ENCODE results near the gene TPCN1. TPM values are rescaled to one million over a fixed set of nuclear protein-coding genes. Genes with fewer than 3 reads are reported as not detected.

TPCN1 gene
- total and polyA plus RNA-seq, 2 of the 13 experiments (the other 11 are each of a cell fraction or from before 2014, with no cell fraction given): 8.0 to 26.8 TPM

- TF ChIP-seq PAXIP1 (CRISPR knock-in tag; conservative IDR thresholded peaks at IDR 0.05) (no peak), ZNF101 (CRISPR knock-in tag; IDR thresholded peaks at IDR 0.05; ENCODE audit: borderline replicate concordance, low read depth) (no peak), FOXJ3 (CRISPR knock-in tag; IDR thresholded peaks at IDR 0.05; ENCODE audit: borderline replicate concordance) (no peak)
Observed at GRCh38 chr12:113244047-113244460, 22.8 kb downstream of the TPCN1 start (continued).

- intact Hi-C loops (cut with micrococcal nuclease; ENCODE audit: unreplicated experiment) (loop anchor here (2.0 kb wide), 1 partner anchor 14 kb away; no protein-coding TSS in a partner anchor), in situ Hi-C loops (cut with HindIII; ENCODE audit: extremely low pct_ligation_motif_present, low pct_unique_long_range_greater_than_20kb) (no loop called here)
- ATAC-seq (no peak), FAIRE-seq (no peak), DNase-seq (ENCODE audit: low spot score) (no peak)
- Histone ChIP-seq H3K79me2 (ENCODE audit: insufficient read depth, low read length) (no peaks in the 10 kb centered on the region), H3K36me3 (replicated peaks in 1 of 2; ENCODE audit: control insufficient read depth in 1 of 2, insufficient read depth in 2 of 2, low read length in 2 of 2) (peaks cover 0 to 2% of the 10 kb centered on the region in 2 experiments; a peak in 2 of 5 replicates), H3K4me1 (ENCODE audit: insufficient read depth, low read length) (peaks cover 53% of the 10 kb centered on the region), H3K4me3 (replicated peaks in 1 of 3; ENCODE audit: insufficient read depth in 1 of 3, low read depth in 2 of 3, low read length in 3 of 3) (no peak overlapping the region), H3K27me3 (ENCODE audit: control insufficient read depth in 1 of 2, insufficient read depth in 2 of 2, low read length in 2 of 2) (no peaks in the 10 kb centered on the region), H2AFZ (ENCODE audit: low read length) (no peak overlapping the region), H3K9ac (ENCODE audit: insufficient read depth, low read depth, low read length) (no peak overlapping the region), H4K20me1 (ENCODE audit: insufficient read depth, low read length) (no peaks in the 10 kb centered on the region), H3K9me3 (ENCODE audit: low read length) (no peaks in the 10 kb centered on the region), H3K27ac (ENCODE audit: extremely low read length, insufficient read depth, low read length) (no peak overlapping the region), H3K4me2 (ENCODE audit: low read depth, low read length) (no peak overlapping the region)
- 95% methylated on average over 16 of the region's 16 CpGs for WGBS (ENCODE audit: low lambda C conversion rate)
- POLR2A ChIA-PET: no interaction called here
- no TSS peak for BruUV-seq (replicated peaks)
- CTCF ChIA-PET (ENCODE audit: low intra/inter-chr PET ratio, low total read pairs): no interaction called here
- TF ChIP-seq ZNF629 (CRISPR knock-in tag; conservative IDR thresholded peaks at IDR 0.05) (peak; percentile 54), MXD3 (CRISPR knock-in tag; IDR thresholded peaks at IDR 0.05) (no peak)
Observed at GRCh38 chr12:113244478-113244958, 23.3 kb downstream of the TPCN1 start.
